ENCODE results near the gene RPS21.

Gene RPS21

GRCh38 chr20:62412194-62413024 is 25.5 kb downstream of the RPS21 start:
- H3K27me3 ChIP-seq (ENCODE audit: insufficient read depth, low read depth, severe bottlenecking) = no peaks in the 10 kb centered on the region
- no peak for DNase-seq
- H3K9me3 ChIP-seq (ENCODE audit: severe bottlenecking) = no peaks in the 10 kb centered on the region
- no peaks in the 10 kb centered on the region for H3K36me3 ChIP-seq
- H3K27ac ChIP-seq = no peak overlapping the region
- H3K4me3 ChIP-seq (ENCODE audit: low read depth, low read length) = no peak overlapping the region
- TF ChIP-seq, protein P1, sequence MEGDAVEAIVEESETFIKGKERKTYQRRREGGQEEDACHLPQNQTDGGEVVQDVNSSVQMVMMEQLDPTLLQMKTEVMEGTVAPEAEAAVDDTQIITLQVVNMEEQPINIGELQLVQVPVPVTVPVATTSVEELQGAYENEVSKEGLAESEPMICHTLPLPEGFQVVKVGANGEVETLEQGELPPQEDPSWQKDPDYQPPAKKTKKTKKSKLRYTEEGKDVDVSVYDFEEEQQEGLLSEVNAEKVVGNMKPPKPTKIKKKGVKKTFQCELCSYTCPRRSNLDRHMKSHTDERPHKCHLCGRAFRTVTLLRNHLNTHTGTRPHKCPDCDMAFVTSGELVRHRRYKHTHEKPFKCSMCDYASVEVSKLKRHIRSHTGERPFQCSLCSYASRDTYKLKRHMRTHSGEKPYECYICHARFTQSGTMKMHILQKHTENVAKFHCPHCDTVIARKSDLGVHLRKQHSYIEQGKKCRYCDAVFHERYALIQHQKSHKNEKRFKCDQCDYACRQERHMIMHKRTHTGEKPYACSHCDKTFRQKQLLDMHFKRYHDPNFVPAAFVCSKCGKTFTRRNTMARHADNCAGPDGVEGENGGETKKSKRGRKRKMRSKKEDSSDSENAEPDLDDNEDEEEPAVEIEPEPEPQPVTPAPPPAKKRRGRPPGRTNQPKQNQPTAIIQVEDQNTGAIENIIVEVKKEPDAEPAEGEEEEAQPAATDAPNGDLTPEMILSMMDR (IDR thresholded peaks at IDR 0.05; ENCODE audit: low read depth, low read length) = no peak

DNA sequence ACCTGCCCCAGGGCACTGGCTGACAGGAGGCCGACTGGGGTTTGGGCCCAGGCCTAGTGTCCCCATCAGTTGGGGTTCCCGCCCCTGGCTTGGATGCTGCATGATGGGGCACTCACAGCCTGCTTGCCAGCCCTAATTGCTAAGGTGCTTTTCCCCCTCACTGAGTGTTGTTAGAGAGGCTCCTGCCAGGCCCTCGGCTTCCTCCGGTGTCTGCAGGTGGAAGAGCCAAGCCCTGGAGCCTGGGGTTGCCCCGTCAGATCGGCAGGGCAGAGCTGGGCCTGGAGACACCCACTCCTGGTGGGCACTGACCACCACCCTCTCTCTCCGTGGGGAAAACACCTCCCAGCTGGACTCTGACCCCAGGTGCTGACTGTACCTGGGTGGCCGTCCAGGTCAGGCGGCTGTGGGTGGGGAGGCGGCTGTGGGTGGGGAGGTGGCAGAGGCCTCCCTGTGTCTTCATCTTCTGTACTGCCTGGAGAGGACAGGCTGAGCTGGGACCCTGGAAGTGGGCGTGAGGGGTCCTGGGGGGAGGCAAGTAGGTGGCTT is 26.2 kb downstream of the RPS21 start:
- no peaks in the 10 kb centered on the region for H3K36me3 ChIP-seq
- H3K27me3 ChIP-seq (ENCODE audit: insufficient read depth, low read depth, severe bottlenecking) = no peaks in the 10 kb centered on the region
- no peak overlapping the region for H3K4me3 ChIP-seq (ENCODE audit: low read depth, low read length)
- no peaks in the 10 kb centered on the region for H3K9me3 ChIP-seq (ENCODE audit: severe bottlenecking)
- TF ChIP-seq, protein P1 (IDR thresholded peaks at IDR 0.05; ENCODE audit: low read depth, low read length) = no peak
- no peak overlapping the region for H3K27ac ChIP-seq
- no peak for DNase-seq

GRCh38 chr20:62413896-62414481 is 27.1 kb downstream of the RPS21 start:
- peak; percentile 45 for DNase-seq
- Histone ChIP-seq H3K9me3 (ENCODE audit: severe bottlenecking) (no peaks in the 10 kb centered on the region), H3K27ac (no peak overlapping the region), H3K36me3 (no peaks in the 10 kb centered on the region), H3K27me3 (ENCODE audit: insufficient read depth, low read depth, severe bottlenecking) (no peaks in the 10 kb centered on the region), H3K4me3 (ENCODE audit: low read depth, low read length) (no peak overlapping the region)
- TF ChIP-seq, protein P1 (IDR thresholded peaks at IDR 0.05; ENCODE audit: low read depth, low read length) = peak; percentile 72

DNA sequence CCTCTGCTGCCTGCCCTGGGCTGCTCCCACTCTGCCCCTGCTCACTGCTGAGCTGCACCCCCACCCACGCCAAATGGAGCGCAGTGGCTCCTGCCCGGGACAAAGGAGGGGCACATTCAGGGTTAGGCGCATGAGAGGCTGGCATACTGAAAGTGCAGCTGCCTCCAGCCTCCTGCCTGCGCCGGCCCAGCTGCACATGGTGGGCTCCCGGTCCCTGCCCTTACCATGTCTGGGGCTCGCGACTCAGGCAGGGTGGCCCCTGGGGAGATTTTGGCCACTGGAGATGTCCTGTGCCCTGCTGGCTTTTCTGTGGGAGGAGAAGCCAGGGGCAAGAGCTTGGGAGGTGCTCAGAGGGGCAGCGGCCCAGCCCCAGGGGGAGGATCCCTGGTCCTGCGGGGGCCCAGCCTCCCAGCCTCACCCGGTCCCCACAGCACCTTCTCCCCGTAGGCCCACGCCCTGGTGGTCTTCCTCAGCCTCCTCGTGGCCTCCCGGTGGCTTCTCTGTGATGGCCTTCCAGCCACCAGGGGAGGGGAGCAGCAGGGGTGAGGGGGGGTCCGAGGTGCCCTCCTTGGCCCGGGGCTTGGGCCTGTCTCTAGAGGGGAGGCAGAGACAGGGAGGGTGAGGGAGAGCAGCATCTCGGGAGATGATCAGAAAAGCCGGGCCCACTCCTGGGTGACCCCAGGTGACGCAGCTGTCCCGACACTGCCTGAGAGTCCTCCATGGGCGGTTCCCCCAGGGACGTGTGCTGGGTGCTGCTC is 28.6 kb downstream of the RPS21 start:
- Histone ChIP-seq H3K4me3 (ENCODE audit: low read depth, low read length) (no peak overlapping the region), H3K27ac (no peak overlapping the region), H3K36me3 (no peaks in the 10 kb centered on the region), H3K27me3 (ENCODE audit: insufficient read depth, low read depth, severe bottlenecking) (no peaks in the 10 kb centered on the region), H3K9me3 (ENCODE audit: severe bottlenecking) (no peaks in the 10 kb centered on the region)
- TF ChIP-seq, protein P1 (IDR thresholded peaks at IDR 0.05; ENCODE audit: low read depth, low read length) = no peak
- no peak for DNase-seq

DNA sequence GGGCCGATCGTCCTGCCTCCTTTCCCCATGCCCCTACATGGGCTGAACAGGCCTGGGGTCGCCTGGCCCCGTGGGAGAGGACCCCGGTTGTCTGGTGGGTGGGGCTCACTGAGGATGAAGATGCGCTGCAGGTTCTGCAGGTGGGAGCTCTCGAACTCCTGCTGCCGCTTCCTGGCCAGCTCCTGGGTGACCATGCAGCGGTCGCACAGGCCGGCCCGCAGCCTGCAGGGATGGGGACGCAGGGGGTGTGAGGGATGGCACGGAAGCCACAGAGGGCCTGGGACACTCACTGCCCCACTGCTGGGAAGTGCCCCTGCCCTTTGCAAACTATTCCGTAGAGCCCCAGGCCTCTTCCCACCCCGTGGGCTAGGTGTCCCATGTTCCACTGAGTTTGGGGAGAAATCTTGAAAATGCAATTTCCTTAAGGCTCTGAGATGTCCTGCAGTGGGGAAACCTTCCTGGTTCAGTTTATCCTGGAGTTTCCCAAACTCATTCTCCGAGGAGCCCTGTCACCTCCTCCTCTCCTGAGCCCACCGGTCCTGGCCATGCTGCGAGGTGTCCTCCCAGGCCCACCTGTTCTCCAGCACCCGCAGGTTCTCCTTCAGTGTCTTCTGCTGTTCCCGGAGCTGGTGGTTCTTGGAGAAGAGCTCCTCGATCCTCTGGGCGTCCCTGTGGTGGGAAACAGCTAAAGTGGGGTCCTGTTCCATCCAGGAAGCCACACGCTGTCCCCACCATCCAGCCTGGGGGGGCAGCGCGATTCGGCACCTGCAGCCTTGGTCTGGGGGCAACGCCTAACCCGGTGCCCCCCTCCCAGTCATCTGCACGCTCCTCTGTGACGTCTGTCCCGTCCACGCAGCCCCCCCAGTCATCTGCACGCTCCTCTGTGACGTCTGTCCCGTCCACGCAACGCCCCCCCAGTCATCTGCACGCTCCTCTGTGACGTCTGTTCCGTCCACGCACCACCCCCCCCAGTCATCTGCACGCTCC is 30.0 kb downstream of the RPS21 start:
- no peaks in the 10 kb centered on the region for H3K9me3 ChIP-seq (ENCODE audit: severe bottlenecking)

More for the DNA sequence above, 30.0 kb downstream of the RPS21 start:
- no peaks in the 10 kb centered on the region for H3K27me3 ChIP-seq (ENCODE audit: insufficient read depth, low read depth, severe bottlenecking)
- H3K27ac ChIP-seq = no peak overlapping the region
- no peak for DNase-seq
- H3K36me3 ChIP-seq = no peaks in the 10 kb centered on the region
- no peak overlapping the region for H3K4me3 ChIP-seq (ENCODE audit: low read depth, low read length)
- TF ChIP-seq, protein P1 (IDR thresholded peaks at IDR 0.05; ENCODE audit: low read depth, low read length) = no peak
